Thyroid gland (tissue), 4 donors: ENCODE data around the gene HOXD3. TPM values are rescaled to one million over a fixed set of nuclear protein-coding genes. Genes with fewer than 3 reads are reported as not detected.

Experiments
- DNase-seq, 2 donors: peaks; one replicate each; pipeline ENCODE4 v3.0.0-alpha.2; 2019
- H3K27ac ChIP-seq, 3 donors: fragments of 200-600 bp; sonication (generic); 1 replicate in 2 of 3; 2 replicates in 1 of 3; pipeline ENCODE4 v1.5.1; 2016 to 2019; ENCODE audit warnings: mild to moderate bottlenecking in 1 of 3, moderate library complexity in 1 of 3
- H3K27me3 ChIP-seq: fragments of 200-600 bp; sonication (generic); one replicate; pipeline ENCODE4 v1.5.1; 2019
- H3K36me3 ChIP-seq, 2 donors: fragments of 200-600 bp; sonication (generic); one replicate each; pipeline ENCODE4 v1.5.1; 2016 to 2019
- H3K4me1 ChIP-seq, 2 donors: fragments of 200-600 bp; sonication (generic); one replicate each; pipeline ENCODE4 v1.5.1; 2017 to 2019
- H3K4me3 ChIP-seq, 3 donors: fragments of 200-600 bp; sonication (generic); replicated peaks in 1 of 3; 1 replicate in 2 of 3; 2 replicates in 1 of 3; pipeline ENCODE4 v1.5.1; 2016; ENCODE audit warnings: mild to moderate bottlenecking in 1 of 3
- H3K9me3 ChIP-seq: fragments of 200-600 bp; sonication (generic); one replicate; pipeline ENCODE4 v1.5.1; 2017
- POLR2A ChIP-seq, 2 donors: fragments of 450-650 bp; IDR thresholded peaks; one replicate each; pipeline ENCODE4 v1.6.1; 2017; ENCODE audit warnings: antibody characterized with exemption in 2 of 2, mild to moderate bottlenecking in 2 of 2, moderate library complexity in 1 of 2
- WGBS, 2 donors: methylation state at CpG; one replicate each; pipeline ENCODE4 v1.1.5; 2017; 5-methylcytosine and 5-hydroxymethylcytosine counted together
- intact Hi-C: fragments of 100-400 bp; cut with DNase I; formaldehyde crosslinking; loops from one replicate; pipeline ENCODE4 v1.15.1; 2023
- total RNA-seq, 4 donors: library from RNA; depleted of rRNA; stranded (reverse); fragments of >200 nt; gene quantifications; one replicate each; pipeline ENCODE4 v1.2.3, GENCODE V29; 2016
- TF ChIP-seq, protein P1 (sequence below), 6 experiments: fragments of 200-600 bp in 3 of 6; fragments of 450-650 bp in 3 of 6; sonication (generic) in 3 of 6; IDR thresholded peaks; one replicate each; pipeline ENCODE4 v1.5.1; 2016 to 2019; ENCODE audit warnings: antibody characterized with exemption in 6 of 6, mild to moderate bottlenecking in 2 of 6, inconsistent platforms in 1 of 6, moderate library complexity in 1 of 6

HOXD3 gene
- total RNA-seq, 4 donors from 2014 or later = 0.75 to 5.0 (median 3.1) TPM

DNA sequence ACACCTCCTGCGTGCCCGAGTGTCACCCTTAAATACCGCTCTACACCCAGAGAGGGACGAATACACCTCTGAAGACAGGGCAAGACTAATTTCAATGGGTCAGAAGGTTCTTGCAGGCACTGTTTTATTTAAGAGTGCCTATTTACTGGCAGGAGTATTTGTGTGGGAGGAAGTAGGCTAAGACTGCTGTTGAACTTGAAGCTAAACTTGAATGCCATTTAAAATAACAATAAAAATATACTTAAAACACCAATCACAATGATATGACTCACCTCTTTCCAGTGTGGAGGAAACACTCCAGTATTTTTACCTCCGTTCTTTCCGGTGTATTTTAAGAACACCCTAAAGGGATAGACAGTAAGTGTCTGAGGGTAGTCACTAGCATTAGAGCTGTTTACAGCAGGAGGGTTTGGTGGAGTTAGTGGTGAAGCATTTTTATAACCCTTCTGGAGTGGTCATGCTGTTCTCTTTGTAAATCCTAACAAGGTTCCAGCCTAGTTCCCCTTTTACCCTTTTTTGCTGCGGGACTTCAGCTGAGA lies 21.7 kb downstream of the HOXD3 start:
- TF ChIP-seq, protein P1, sequence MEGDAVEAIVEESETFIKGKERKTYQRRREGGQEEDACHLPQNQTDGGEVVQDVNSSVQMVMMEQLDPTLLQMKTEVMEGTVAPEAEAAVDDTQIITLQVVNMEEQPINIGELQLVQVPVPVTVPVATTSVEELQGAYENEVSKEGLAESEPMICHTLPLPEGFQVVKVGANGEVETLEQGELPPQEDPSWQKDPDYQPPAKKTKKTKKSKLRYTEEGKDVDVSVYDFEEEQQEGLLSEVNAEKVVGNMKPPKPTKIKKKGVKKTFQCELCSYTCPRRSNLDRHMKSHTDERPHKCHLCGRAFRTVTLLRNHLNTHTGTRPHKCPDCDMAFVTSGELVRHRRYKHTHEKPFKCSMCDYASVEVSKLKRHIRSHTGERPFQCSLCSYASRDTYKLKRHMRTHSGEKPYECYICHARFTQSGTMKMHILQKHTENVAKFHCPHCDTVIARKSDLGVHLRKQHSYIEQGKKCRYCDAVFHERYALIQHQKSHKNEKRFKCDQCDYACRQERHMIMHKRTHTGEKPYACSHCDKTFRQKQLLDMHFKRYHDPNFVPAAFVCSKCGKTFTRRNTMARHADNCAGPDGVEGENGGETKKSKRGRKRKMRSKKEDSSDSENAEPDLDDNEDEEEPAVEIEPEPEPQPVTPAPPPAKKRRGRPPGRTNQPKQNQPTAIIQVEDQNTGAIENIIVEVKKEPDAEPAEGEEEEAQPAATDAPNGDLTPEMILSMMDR (IDR thresholded peaks at IDR 0.05) = no peak
- TF ChIP-seq POLR2A (IDR thresholded peaks at IDR 0.05) = no peak
- H3K27me3 ChIP-seq = peaks cover 38% of the 10 kb centered on the region
- H3K4me1 ChIP-seq = peaks cover 7 to 8% of the 10 kb centered on the region in 2 donors
- no peak overlapping the region for H3K27ac ChIP-seq
- WGBS, 2 donors = 26 to 31% methylated on average over 7 of the region's 7 CpGs
- no peak for DNase-seq
- no peaks in the 10 kb centered on the region for H3K9me3 ChIP-seq
- no peak overlapping the region for H3K4me3 ChIP-seq
- intact Hi-C loops = no loop called here
- no peaks in the 10 kb centered on the region for H3K36me3 ChIP-seq

DNA sequence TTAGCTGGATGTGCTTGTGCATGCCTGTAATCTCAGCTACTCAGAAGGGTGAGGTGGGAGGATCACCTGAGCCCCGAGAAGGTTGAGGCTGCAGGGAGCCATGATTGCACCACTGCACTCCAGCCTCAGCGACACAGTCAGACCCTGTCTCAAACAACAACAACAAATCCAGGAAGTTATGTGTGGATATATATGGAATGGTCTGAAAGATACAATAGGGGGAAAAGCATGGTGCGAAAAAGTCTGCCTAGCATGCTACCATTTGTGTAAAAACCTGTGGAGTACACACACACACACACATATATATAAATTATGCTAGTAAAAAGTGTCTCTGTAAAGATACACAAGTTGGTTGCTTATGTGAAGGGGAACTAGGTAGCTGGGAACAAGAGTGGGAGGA lies 24.4 kb downstream of the HOXD3 start:
- DNase-seq = no peak
- H3K27me3 ChIP-seq = peaks cover 11% of the 10 kb centered on the region
- H3K4me1 ChIP-seq = peaks cover 7 to 8% of the 10 kb centered on the region in 2 donors
- WGBS, 2 donors = 67 to 68% methylated on average over 3 of the region's 3 CpGs
- H3K36me3 ChIP-seq = no peaks in the 10 kb centered on the region
- no peaks in the 10 kb centered on the region for H3K9me3 ChIP-seq
- no peak overlapping the region for H3K27ac ChIP-seq
- H3K4me3 ChIP-seq = no peak overlapping the region
- TF ChIP-seq POLR2A (IDR thresholded peaks at IDR 0.05) = no peak
- TF ChIP-seq, protein P1 (IDR thresholded peaks at IDR 0.05) = no peak
- intact Hi-C loops = no loop called here

DNA sequence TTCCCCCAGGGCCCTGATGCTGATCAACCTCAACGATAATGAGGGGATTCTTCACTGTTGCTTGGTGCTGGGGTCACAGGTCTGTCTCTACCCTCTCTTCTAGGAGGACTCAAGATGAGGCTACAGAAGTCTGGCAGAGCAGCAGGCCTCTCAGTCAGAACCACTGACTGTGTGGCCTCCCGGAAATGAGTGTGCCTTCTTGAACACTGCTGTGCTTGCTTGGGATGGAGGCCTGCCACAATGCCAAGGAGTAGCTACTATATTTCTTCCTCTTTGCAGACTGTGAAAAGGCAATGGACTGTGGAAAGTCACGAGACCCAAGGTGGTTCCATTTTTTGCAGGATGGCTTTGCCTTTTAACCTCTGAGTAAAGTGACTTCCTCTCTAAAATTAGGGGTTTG lies 25.6 kb downstream of the HOXD3 start:
- H3K4me1 ChIP-seq = peaks cover 7 to 8% of the 10 kb centered on the region in 2 donors
- no peak for TF ChIP-seq POLR2A (IDR thresholded peaks at IDR 0.05)
- TF ChIP-seq, protein P1 (IDR thresholded peaks at IDR 0.05) = no peak
- no peaks in the 10 kb centered on the region for H3K9me3 ChIP-seq
- DNase-seq = no peak
- intact Hi-C loops = no loop called here
- peaks cover 11% of the 10 kb centered on the region for H3K27me3 ChIP-seq
- WGBS, 2 donors = 75 to 85% methylated on average over 2 to 3 of the region's 3 CpGs
- no peak overlapping the region for H3K4me3 ChIP-seq
- H3K27ac ChIP-seq = no peak overlapping the region
- H3K36me3 ChIP-seq = no peaks in the 10 kb centered on the region

DNA sequence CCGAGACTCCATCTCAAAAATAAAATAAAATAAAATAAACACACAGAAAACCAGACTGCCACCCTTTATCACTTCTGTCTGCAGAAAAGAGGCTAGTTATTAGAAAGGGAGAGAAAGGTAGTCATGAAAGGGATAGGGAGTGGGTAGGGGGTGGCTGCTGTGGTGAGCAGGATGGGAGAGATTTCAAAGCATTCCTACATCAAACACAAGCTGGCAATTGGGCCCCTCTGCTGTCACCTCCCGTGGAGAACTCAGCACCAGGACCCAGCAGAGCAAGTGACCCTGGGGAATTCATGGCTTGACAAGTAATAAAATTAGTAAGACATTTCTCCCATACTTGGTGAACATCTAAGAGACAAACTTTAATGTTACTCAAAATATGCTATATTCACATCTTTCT lies 27.6 kb downstream of the HOXD3 start:
- TF ChIP-seq, protein P1 (IDR thresholded peaks at IDR 0.05) = no peak
- no peak for TF ChIP-seq POLR2A (IDR thresholded peaks at IDR 0.05)
- H3K27me3 ChIP-seq = peaks cover 21% of the 10 kb centered on the region
- 64 to 65% methylated on average over 2 of the region's 2 CpGs for WGBS, 2 donors

DNA sequence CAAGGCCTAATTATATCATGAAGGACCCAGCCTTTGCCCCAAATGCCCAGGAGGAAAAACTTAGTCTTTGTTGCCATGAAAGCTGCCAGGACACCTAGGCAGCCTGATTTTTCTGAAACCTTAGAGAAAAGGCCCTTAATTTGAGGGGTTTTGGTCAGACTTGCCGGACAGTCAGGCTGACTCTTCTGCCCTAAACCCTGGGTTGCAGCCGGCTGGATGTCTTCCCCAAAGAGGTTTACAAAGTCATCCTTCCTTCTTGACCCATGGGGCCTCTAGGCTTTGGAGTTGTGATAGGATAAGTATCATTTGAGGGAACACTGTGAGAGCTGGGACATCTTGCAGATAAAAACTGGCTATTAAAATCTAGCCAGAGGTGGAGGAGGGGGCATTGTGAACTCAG lies 28.9 kb downstream of the HOXD3 start:
- Histone ChIP-seq H3K27ac (no peak overlapping the region), H3K27me3 (peaks cover 34% of the 10 kb centered on the region), H3K9me3 (no peaks in the 10 kb centered on the region), H3K4me1 (peaks cover 9 to 17% of the 10 kb centered on the region in 2 donors), H3K4me3 (no peak overlapping the region), H3K36me3 (no peaks in the 10 kb centered on the region)
- intact Hi-C loops = no loop called here
- no peak for DNase-seq
- 85 to 94% methylated on average over 2 of the region's 2 CpGs for WGBS, 2 donors
- TF ChIP-seq, protein P1 (IDR thresholded peaks at IDR 0.05) = no peak
- no peak for TF ChIP-seq POLR2A (IDR thresholded peaks at IDR 0.05)

More for the DNA sequence above, 27.6 kb downstream of the HOXD3 start:
- intact Hi-C loops = no loop called here
- Histone ChIP-seq H3K36me3 (no peaks in the 10 kb centered on the region), H3K9me3 (no peaks in the 10 kb centered on the region), H3K27ac (no peak overlapping the region), H3K4me1 (peaks cover 6 to 16% of the 10 kb centered on the region in 2 donors), H3K4me3 (no peak overlapping the region)
- DNase-seq = no peak
